ENCODE measurements around the gene ADAMTSL3. TPM values are rescaled to one million over a fixed set of nuclear protein-coding genes. Genes with fewer than 3 reads are reported as not detected.

ADAMTSL3 gene
- total and polyA plus RNA-seq, 2 of the 8 experiments (the other 6 are each of a cell fraction or from before 2014, with no cell fraction given) = 0.35 to 1.4 TPM

DNA sequence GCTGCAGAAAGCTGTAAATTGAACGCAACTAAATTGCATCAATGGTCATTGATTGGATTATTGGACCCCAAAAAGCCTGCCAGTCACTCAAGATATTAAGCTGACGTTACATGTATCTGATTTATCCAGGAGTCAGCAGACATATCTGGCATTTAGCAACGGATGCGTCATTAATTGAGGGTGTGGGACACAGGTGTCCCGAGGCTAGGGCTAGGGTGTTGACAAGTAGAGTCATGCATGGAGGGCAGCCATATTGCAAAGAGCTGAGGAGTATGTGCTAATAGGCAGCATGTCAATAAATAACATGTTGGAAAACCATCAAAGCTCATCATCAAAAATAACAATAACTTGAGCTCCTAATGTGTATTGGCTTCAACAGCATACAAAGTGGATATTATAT lies 347.1 kb downstream of the ADAMTSL3 start:
- WGBS, 2 experiments (ENCODE audit: extremely low coverage in 1 of 2, insufficient coverage in 1 of 2, insufficient read length in 1 of 2, insufficient replicate concordance in 2 of 2, low coverage in 1 of 2, low lambda C conversion rate in 2 of 2, missing lambda C conversion rate in 1 of 2) = 94% methylated on average over 5 of the region's 5 CpGs; no CpG with 5 or more reads in 1 of the 2 experiments
- H3K27me3 ChIP-seq (replicated peaks in 1 of 4; ENCODE audit: control insufficient read depth in 3 of 4, extremely low read depth in 1 of 4, insufficient read depth in 3 of 4, low read length in 3 of 4) = no peaks in the 10 kb centered on the region
- H3K23me2 ChIP-seq (ENCODE audit: low read depth, low read length) = peaks cover 2% of the 10 kb centered on the region
- no peak overlapping the region for H2BK5ac ChIP-seq (ENCODE audit: low read depth, low read length)
- no peak overlapping the region for H2AK5ac ChIP-seq (ENCODE audit: low read depth, low read length)
- H3K4me3 ChIP-seq (ENCODE audit: extremely low read depth in 1 of 4, insufficient read depth in 2 of 4, low read depth in 3 of 4, low read length in 4 of 4) = no peak overlapping the region
- ChIA-PET CTCF (ENCODE audit: partially characterized antibody) (interaction anchor here (0.7 to 2.6 kb wide), 3 partner anchors 17 to 261 kb away, joined by 3 to 10 read pairs (median 3); no protein-coding TSS in a partner anchor), POLR2A (ENCODE audit: partially characterized antibody) (no interaction called here)
- no peaks in the 10 kb centered on the region for H3K9me3 ChIP-seq (ENCODE audit: insufficient read depth in 2 of 2, low read depth in 1 of 2, low read length in 1 of 2)
- H2AFZ ChIP-seq (ENCODE audit: low read length) = no peak overlapping the region
- FAIRE-seq (no peak), DNase-seq (ENCODE audit: low read depth in 1 of 2, low spot score in 2 of 2) (no peak)
- H3K23ac ChIP-seq (ENCODE audit: insufficient read length) = no peak overlapping the region
- no peaks in the 10 kb centered on the region for H4K20me1 ChIP-seq (replicated peaks in 1 of 2; ENCODE audit: control insufficient read depth in 1 of 2, insufficient read depth in 2 of 2, low read length in 2 of 2)
- no peak overlapping the region for H3K14ac ChIP-seq (ENCODE audit: insufficient read length)
- H3K56ac ChIP-seq (replicated peaks; ENCODE audit: insufficient read length, low read depth, low read length) = no peak overlapping the region
- H3K36me3 ChIP-seq (ENCODE audit: control insufficient read depth in 2 of 4, insufficient read depth in 4 of 4, low read length in 3 of 4) = no peaks in the 10 kb centered on the region
- no peak overlapping the region for H3K4ac ChIP-seq (replicated peaks; ENCODE audit: insufficient read length, low read depth, low read length)
- H4K5ac ChIP-seq (ENCODE audit: insufficient read length, low read depth, low read length) = no peak overlapping the region
- H2BK12ac ChIP-seq (ENCODE audit: low read depth, low read length) = no peak overlapping the region
- no peak overlapping the region for H3K4me2 ChIP-seq (ENCODE audit: insufficient read depth in 1 of 2, low read depth in 2 of 2, low read length in 2 of 2)
- H2BK120ac ChIP-seq (replicated peaks; ENCODE audit: low read depth, low read length) = no peak overlapping the region
- no peaks in the 10 kb centered on the region for H3K4me1 ChIP-seq (replicated peaks in 1 of 4; ENCODE audit: control insufficient read depth in 3 of 4, insufficient read depth in 4 of 4, low read length in 3 of 4)
- H3K9ac ChIP-seq (replicated peaks in 1 of 4; ENCODE audit: extremely low read depth in 1 of 4, low read depth in 3 of 4, low read length in 3 of 4) = no peak overlapping the region
- H3K27ac ChIP-seq (ENCODE audit: low read depth, low read length) = no peak overlapping the region
- no peak overlapping the region for H3K18ac ChIP-seq (ENCODE audit: extremely low read depth, low read length)
- H3K79me1 ChIP-seq (ENCODE audit: low read depth, low read length) = no peaks in the 10 kb centered on the region
- no peak overlapping the region for H2BK15ac ChIP-seq (ENCODE audit: low read length)
- no peak overlapping the region for H4K8ac ChIP-seq (ENCODE audit: extremely low read depth, insufficient read depth, low read length)
- H4K91ac ChIP-seq (replicated peaks; ENCODE audit: insufficient read length, low read length) = no peak overlapping the region
- H2BK20ac ChIP-seq (ENCODE audit: low read length) = no peak overlapping the region
- no peaks in the 10 kb centered on the region for H3K79me2 ChIP-seq (ENCODE audit: control insufficient read depth in 1 of 2, insufficient read depth in 2 of 2, low read length in 2 of 2)
- TF ChIP-seq TAF1 (IDR thresholded peaks at IDR 0.05; ENCODE audit: low read depth, low read length) = no peak
- TF ChIP-seq EGR1 (IDR thresholded peaks at IDR 0.05; ENCODE audit: borderline replicate concordance, low read depth, low read length) = no peak
- no peak for TF ChIP-seq JUN (IDR thresholded peaks at IDR 0.05; ENCODE audit: low read depth, low read length)
- no peak for TF ChIP-seq SIN3A (conservative IDR thresholded peaks at IDR 0.05 in 1 of 2, IDR thresholded peaks at IDR 0.05 in 1 of 2; ENCODE audit: low read depth in 1 of 2, low read length in 2 of 2)
- no peak for TF ChIP-seq SUZ12 (IDR thresholded peaks at IDR 0.05; ENCODE audit: low read length)
- TF ChIP-seq CHD1 (IDR thresholded peaks at IDR 0.05; ENCODE audit: low read depth, low read length) = no peak
- TF ChIP-seq RXRA (IDR thresholded peaks at IDR 0.05; ENCODE audit: insufficient read depth, low read depth, low read length) = no peak
- TF ChIP-seq SAP30 (IDR thresholded peaks at IDR 0.05; ENCODE audit: insufficient read depth, insufficient replicate concordance, low read length) = no peak
- no peak for TF ChIP-seq KDM1A (IDR thresholded peaks at IDR 0.05; ENCODE audit: borderline replicate concordance, low read length)
- no peak for TF ChIP-seq SRF (IDR thresholded peaks at IDR 0.05; ENCODE audit: low read depth, low read length)
- TF ChIP-seq BACH1 (IDR thresholded peaks at IDR 0.05; ENCODE audit: low read length) = no peak
- no peak for TF ChIP-seq HDAC6 (IDR thresholded peaks at IDR 0.05; ENCODE audit: low read depth, low read length)
- no peak for TF ChIP-seq TAF7 (optimal IDR thresholded peaks at IDR 0.05; ENCODE audit: borderline replicate concordance, low read depth, low read length)
- no peak for TF ChIP-seq RNF2 (IDR thresholded peaks at IDR 0.05; ENCODE audit: borderline replicate concordance, low read depth, low read length, missing control alignments, poor library complexity, severe bottlenecking)
